Forelimb muscle (tissue), 1 donor: Measurements from ENCODE around the gene SDK2. TPM values are rescaled to one million over a fixed set of nuclear protein-coding genes. Genes with fewer than 3 reads are reported as not detected.
"Not testable (repeated sequence)": the region's sequence is repeated elsewhere in the genome, so short reads cannot be mapped to it uniquely, and the experiment has no call there.

Experiments
- DNase-seq: peaks from one replicate; pipeline ENCODE4 v3.0.0-alpha.2; 2013; ENCODE audit warnings: low read depth
- polyA plus RNA-seq: library from polyadenylated mRNA; unstranded; fragments of 120-200 nt; gene quantifications from one replicate; pipeline ENCODE4 v1.2.1, GENCODE V29; 2013; ENCODE audit not compliant: insufficient read length

Gene SDK2
- polyA plus RNA-seq, 1 donor = 27.2 TPM

- no peak for DNase-seq
These were observed 296.0 kb downstream of the SDK2 start for GRCh38 chr17:73348018-73348828.

- no peak for DNase-seq
These were observed 296.9 kb downstream of the SDK2 start for GRCh38 chr17:73347351-73347750.

- DNase-seq = no peak
These were observed 297.6 kb downstream of the SDK2 start for GRCh38 chr17:73346501-73347162.

GRCh38 chr17:73343739-73344454 lies 300.3 kb downstream of the SDK2 start:
- DNase-seq = no peak

- DNase-seq = peak; percentile 75
These were observed 301.0 kb downstream of the SDK2 start for GRCh38 chr17:73343168-73343634.

GRCh38 chr17:73342541-73343167 lies 301.6 kb downstream of the SDK2 start:
- no peak for DNase-seq

GRCh38 chr17:73342050-73342522 lies 302.2 kb downstream of the SDK2 start:
- DNase-seq = no peak

- DNase-seq = no peak
These were observed 302.7 kb downstream of the SDK2 start for GRCh38 chr17:73341350-73342049.

- DNase-seq = no peak
These were observed 304.1 kb downstream of the SDK2 start for GRCh38 chr17:73340093-73340596.

GRCh38 chr17:73338566-73339197 lies 305.6 kb downstream of the SDK2 start:
- no peak for DNase-seq

- DNase-seq = no peak
These were observed 306.2 kb downstream of the SDK2 start for GRCh38 chr17:73338050-73338521.

GRCh38 chr17:73337330-73337710 lies 306.9 kb downstream of the SDK2 start:
- DNase-seq = no peak

GRCh38 chr17:73336408-73337329 lies 307.6 kb downstream of the SDK2 start:
- DNase-seq = no peak

- DNase-seq = no peak
These were observed 308.4 kb downstream of the SDK2 start for GRCh38 chr17:73335591-73336407.

- DNase-seq = no peak
These were observed 309.3 kb downstream of the SDK2 start for GRCh38 chr17:73334771-73335513.

GRCh38 chr17:73333445-73333844 lies 310.8 kb downstream of the SDK2 start:
- DNase-seq = not testable (repeated sequence)

- DNase-seq = no peak
These were observed 313.2 kb downstream of the SDK2 start for GRCh38 chr17:73331060-73331459.

GRCh38 chr17:73327676-73328075 lies 316.6 kb downstream of the SDK2 start:
- DNase-seq = no peak
